ENCODE results near the gene OPCML. TPM values are rescaled to one million over a fixed set of nuclear protein-coding genes. Genes with fewer than 3 reads are reported as not detected.

OPCML gene
- total RNA-seq, 1 donor from 2014 or later, result 0.58 TPM

DNA sequence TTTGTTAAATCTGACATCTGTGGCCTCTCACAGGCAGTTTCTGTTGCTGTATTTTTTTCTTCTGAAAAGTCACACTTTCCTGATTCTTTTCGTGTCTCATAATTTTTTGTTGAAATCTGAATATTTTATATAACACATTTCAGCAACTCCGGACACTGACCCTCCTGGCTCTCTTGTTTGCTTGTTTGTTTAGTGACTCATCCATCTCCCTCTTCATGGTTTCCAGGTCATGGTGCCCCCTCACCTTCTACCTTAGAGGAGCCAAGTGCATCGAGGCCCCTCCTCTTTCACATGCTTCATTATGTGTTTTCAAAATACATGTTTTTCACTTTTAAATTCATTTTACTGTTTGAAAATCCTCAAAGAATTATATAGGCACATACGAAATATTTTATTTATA, 562.4 kb downstream of the OPCML start:
- DNase-seq (ENCODE audit: extremely low read depth, low read depth, low spot score), result no peak

DNA sequence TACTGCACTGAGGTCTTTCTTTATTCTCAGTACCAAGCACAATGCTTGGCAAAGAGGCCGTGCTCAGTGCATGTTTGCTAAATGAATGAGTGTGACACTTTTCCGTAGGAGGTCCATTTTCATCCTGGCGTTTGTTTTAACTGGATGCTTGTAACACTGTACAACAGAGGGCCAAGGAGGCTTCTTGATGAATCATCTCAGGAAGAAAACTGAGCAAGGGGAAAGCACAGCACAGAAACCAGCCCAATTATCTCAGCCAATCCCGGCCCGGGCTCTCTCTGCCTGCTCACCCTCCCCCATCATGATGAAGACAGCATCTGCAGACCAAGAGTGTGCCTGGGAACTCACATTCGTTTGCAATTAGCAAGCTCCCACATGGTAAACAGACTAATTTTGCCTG, 570.3 kb downstream of the OPCML start:
- no peak for DNase-seq (ENCODE audit: extremely low read depth, low read depth, low spot score)

- no peak for DNase-seq (ENCODE audit: extremely low read depth, low read depth, low spot score)
Observed at GRCh38 chr11:132961453-132961852, 570.8 kb downstream of the OPCML start.

DNA sequence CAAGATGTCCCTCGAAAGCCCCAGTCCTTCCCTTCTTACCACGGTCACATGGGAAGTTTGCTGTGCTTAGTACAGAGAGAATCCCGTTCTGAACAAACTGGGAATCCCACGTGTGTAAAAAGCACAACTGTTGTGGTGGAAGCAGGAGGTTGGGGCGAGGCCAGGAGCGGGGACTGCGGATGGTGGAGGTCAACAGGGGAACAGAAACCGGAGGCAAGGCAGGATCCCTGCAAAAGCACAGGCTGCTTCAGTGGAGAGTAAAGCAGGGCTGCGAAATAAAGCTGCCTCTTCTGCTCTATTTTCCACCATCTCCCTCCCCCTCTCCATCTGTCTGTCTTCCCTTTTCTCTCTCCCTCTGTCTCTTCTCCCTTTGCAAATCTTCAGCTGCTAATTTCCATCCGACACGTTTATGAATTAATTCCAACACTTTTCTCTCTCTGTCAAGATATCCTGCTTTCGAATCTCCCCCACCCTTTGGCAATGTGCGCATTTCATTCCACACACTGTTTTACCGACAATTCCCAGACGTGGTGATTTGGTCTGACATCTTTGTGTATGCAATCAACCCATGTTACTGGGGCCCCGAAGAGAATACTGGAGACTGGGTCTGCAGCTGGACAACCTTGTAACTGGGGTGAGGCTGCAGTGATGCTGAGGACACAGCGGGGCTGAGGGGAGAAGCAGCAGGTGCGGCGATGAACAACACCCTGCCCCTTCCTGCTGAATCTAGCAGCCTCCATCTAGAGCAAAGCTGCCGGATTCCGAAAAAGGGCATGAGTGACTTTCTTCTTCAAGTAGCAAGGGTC, 571.8 kb downstream of the OPCML start:
- no peak for DNase-seq (ENCODE audit: extremely low read depth, low read depth, low spot score)

DNA sequence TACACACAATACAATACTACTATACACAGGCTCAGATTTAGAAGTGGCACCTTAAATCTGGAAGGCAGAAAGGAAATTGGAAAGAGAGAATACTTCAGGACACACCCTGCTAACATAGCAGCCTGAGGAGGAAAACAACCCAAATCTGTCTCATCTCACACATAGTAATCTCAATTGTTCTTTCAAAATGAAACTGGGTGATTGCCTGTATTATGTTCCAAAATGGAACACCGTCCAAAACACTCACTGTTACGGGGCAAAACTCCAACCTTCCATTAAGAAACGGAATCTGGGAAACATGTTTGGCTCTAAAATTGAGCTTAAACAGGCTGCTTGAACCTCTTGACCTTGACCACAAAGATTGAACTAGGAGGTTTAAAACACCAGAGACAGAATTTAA, 572.6 kb downstream of the OPCML start:
- no peak for DNase-seq (ENCODE audit: extremely low read depth, low read depth, low spot score)

DNA sequence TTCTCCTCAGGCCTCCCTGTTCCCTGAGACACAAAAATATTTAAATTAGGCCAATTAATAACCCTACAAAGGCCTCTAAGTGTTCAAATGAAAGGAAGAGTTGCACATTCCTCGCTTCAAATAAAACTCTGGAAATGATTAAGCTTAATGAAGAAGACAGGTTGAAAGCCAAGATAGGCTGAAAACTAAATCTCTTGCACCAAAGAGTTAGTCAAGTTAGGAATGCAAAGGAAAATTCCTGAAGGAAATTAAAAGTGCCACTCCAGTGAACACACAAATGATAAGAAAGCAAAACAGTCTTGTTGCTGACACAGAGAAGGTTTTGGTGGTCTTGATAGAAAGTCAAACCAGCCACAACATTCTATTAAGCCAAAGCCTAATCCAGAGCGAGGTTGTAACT, 574.4 kb downstream of the OPCML start:
- DNase-seq (ENCODE audit: extremely low read depth, low read depth, low spot score), result no peak

GRCh38 chr11:132948252-132948651, 584.0 kb downstream of the OPCML start:
- no peak for DNase-seq (ENCODE audit: extremely low read depth, low read depth, low spot score)

GRCh38 chr11:132944569-132944944, 587.7 kb downstream of the OPCML start:
- DNase-seq (ENCODE audit: extremely low read depth, low read depth, low spot score), result no peak

GRCh38 chr11:132943706-132944568, 588.4 kb downstream of the OPCML start:
- DNase-seq (ENCODE audit: extremely low read depth, low read depth, low spot score), result no peak

DNA sequence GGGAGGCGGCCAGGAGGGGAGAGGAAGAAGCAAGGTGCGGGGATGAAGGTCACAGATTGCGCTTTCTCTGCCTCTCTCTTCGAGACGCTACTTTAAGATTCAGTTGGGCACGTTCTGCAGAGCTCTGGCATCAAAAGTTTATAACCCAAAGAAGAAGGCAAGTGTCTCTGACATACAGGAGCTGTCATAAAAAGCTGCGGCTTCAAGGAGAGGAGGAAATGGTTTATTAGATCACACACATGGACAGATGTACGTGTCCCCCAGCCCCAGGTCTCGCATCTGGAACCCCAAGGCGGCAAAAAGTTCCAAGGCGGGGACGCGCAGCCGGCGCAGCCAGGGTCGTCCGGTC, 589.0 kb downstream of the OPCML start:
- DNase-seq (ENCODE audit: extremely low read depth, low read depth, low spot score), result no peak

GRCh38 chr11:132942611-132943356, 589.5 kb downstream of the OPCML start:
- DNase-seq (ENCODE audit: extremely low read depth, low read depth, low spot score), result no peak

GRCh38 chr11:132941761-132942160, 590.5 kb downstream of the OPCML start:
- DNase-seq (ENCODE audit: extremely low read depth, low read depth, low spot score), result no peak

GRCh38 chr11:132941024-132941646, 591.2 kb downstream of the OPCML start:
- peak; percentile 12 for DNase-seq (ENCODE audit: extremely low read depth, low read depth, low spot score)

GRCh38 chr11:132937016-132937415, 595.3 kb downstream of the OPCML start:
- no peak for DNase-seq (ENCODE audit: extremely low read depth, low read depth, low spot score)

DNA sequence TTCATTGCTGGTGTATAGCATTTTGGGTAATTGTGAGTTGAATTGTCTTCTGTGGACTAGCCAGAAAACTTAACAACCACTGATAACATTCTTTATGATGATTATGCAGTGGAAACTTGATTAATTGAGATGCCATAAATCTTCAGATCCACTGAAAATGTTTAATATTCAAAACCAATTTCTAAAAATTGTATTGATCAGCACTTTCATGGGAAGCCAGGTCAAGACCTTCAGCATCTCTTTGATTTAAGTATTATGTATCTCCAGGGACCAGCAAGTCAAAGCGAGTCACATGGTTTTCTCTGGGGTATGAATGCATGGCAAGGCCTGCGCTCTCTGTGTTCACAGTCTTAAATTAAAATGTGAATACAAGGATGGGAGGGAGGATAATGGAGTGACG, 596.9 kb downstream of the OPCML start:
- DNase-seq (ENCODE audit: extremely low read depth, low read depth, low spot score), result no peak

GRCh38 chr11:132933703-132934102, 598.6 kb downstream of the OPCML start:
- DNase-seq (ENCODE audit: extremely low read depth, low read depth, low spot score), result no peak

- no peak for DNase-seq (ENCODE audit: extremely low read depth, low read depth, low spot score)
Observed at GRCh38 chr11:132925825-132926469, 606.4 kb downstream of the OPCML start.

DNA sequence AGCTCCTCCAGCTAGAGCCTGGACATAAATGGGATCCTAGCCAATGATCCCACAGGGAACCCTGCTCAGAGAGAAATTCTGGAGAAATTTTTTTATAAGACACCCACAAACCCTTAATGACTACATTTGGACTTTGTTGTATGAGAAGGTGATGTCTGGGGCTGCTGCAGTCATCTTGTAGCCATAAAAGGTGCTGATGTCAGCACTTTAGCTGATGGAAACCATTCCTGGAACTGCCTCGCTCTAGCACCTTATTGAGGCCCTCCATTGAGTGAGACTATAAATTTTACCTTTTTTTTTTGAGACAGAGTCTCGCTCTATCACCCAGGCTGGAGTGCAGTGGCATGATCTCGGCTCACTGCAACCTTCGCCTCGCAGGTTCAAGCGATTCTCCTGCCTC, 610.7 kb downstream of the OPCML start:
- no peak for DNase-seq (ENCODE audit: extremely low read depth, low read depth, low spot score)

- DNase-seq (ENCODE audit: extremely low read depth, low read depth, low spot score), result no peak
Observed at GRCh38 chr11:132920451-132921096, 611.7 kb downstream of the OPCML start.

DNA sequence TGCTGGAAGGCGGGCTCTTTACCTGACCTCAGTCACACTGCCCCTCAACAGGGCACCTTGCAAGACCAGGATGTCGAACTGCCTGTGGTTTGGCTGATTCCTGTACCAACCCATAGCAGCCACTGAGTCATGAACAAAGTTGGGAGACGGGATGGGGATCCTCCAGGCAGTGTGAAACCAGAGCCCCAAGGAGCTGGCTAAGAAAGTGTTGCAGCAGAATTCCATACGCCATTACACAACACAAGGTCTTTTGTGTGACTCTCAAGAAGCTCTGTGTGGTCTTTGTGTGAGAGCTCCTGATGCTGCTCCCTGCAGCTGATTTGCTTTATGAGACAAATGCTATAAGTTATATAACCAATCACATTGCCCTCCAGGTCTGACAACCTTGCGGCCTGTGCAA, 617.7 kb downstream of the OPCML start:
- no peak for DNase-seq (ENCODE audit: extremely low read depth, low read depth, low spot score)

Measured in glomerular endothelial cell (primary cell).